Stimulated activated naive B cell treated with anti-CD40 and anti-IgM and Interleukin-4, amounts not matched to agents 10 μg/mL and 1 μg/mL and 100 μg/mL, for 72 hours (primary cell): ENCODE measurements around the gene NME8.

Experiments
- ATAC-seq, 2 donors: fragments of 150-1000 bp; cut with Tn5 transposase; replicated peaks; 2 replicates each; pipeline ENCODE4 v1.10.0; 2021; ENCODE audit warnings: moderate library complexity in 1 of 2
- DNase-seq: peaks from one replicate; pipeline ENCODE4 v3.0.0; 2021
- H3K27ac Mint-ChIP-seq: one replicate; pipeline ENCODE4 v1.8.0; 2022; ENCODE audit warnings: mild to moderate bottlenecking, mixed read lengths
- H3K27me3 Mint-ChIP-seq, 2 donors: one replicate each; pipeline ENCODE4 v1.8.0; 2022; ENCODE audit warnings: mixed read lengths in 2 of 2
- H3K36me3 Mint-ChIP-seq, 2 donors: one replicate each; pipeline ENCODE4 v1.8.0; 2022; ENCODE audit warnings: mixed read lengths in 2 of 2, mild to moderate bottlenecking in 1 of 2
- H3K4me1 Mint-ChIP-seq, 2 donors: one replicate each; pipeline ENCODE4 v1.8.0; 2022; ENCODE audit warnings: mixed read lengths in 2 of 2, mild to moderate bottlenecking in 1 of 2
- H3K4me3 Mint-ChIP-seq, 2 donors: one replicate each; pipeline ENCODE4 v1.8.0; 2022; ENCODE audit warnings: mild to moderate bottlenecking in 2 of 2, mixed read lengths in 2 of 2, moderate library complexity in 1 of 2
- H3K9me3 Mint-ChIP-seq, 2 donors: one replicate each; pipeline ENCODE4 v1.8.0; 2022; ENCODE audit warnings: mixed read lengths in 2 of 2, mild to moderate bottlenecking in 1 of 2

Gene NME8

GRCh38 chr7:37832194-37832593, 16.2 kb upstream of the NME8 start:
- Mint-ChIP-seq H3K4me1 (peaks cover 9 to 22% of the 10 kb centered on the region in 2 donors), H3K9me3 (no peaks in the 10 kb centered on the region), H3K27ac (no peak overlapping the region), H3K4me3 (no peak overlapping the region), H3K36me3 (no peaks in the 10 kb centered on the region), H3K27me3 (peaks cover 9 to 15% of the 10 kb centered on the region in 2 donors)
- DNase-seq (no peak), ATAC-seq (peak; percentile 91 to 94)

GRCh38 chr7:37833107-37833817, 15.1 kb upstream of the NME8 start:
- H3K4me3 Mint-ChIP-seq = peak overlapping the region; percentile 83 to 86
- ATAC-seq = peak; percentile 46 to 58
- no peaks in the 10 kb centered on the region for H3K36me3 Mint-ChIP-seq
- peaks cover 9 to 14% of the 10 kb centered on the region in 2 donors for H3K27me3 Mint-ChIP-seq
- peak overlapping the region; percentile 25 for H3K27ac Mint-ChIP-seq
- no peaks in the 10 kb centered on the region for H3K9me3 Mint-ChIP-seq
- DNase-seq = no peak
- peaks cover 8 to 21% of the 10 kb centered on the region in 2 donors for H3K4me1 Mint-ChIP-seq

GRCh38 chr7:37833818-37834146, 14.6 kb upstream of the NME8 start:
- peaks cover 10 to 14% of the 10 kb centered on the region in 2 donors for H3K27me3 Mint-ChIP-seq
- no peak overlapping the region for H3K4me3 Mint-ChIP-seq
- H3K36me3 Mint-ChIP-seq = no peaks in the 10 kb centered on the region
- H3K9me3 Mint-ChIP-seq = no peaks in the 10 kb centered on the region
- ATAC-seq (no peak), DNase-seq (no peak)
- H3K4me1 Mint-ChIP-seq = peaks cover 8 to 21% of the 10 kb centered on the region in 2 donors
- no peak overlapping the region for H3K27ac Mint-ChIP-seq

- DNase-seq = no peak
- H3K9me3 Mint-ChIP-seq = no peaks in the 10 kb centered on the region
- no peak overlapping the region for H3K4me3 Mint-ChIP-seq
- H3K36me3 Mint-ChIP-seq = no peaks in the 10 kb centered on the region
- no peak overlapping the region for H3K27ac Mint-ChIP-seq
- ATAC-seq = no peak
- peaks cover 14 to 19% of the 10 kb centered on the region in 2 donors for H3K27me3 Mint-ChIP-seq
- no peaks in the 10 kb centered on the region for H3K4me1 Mint-ChIP-seq
Observed at GRCh38 chr7:37853468-37853867, 5.1 kb downstream of the NME8 start.

- H3K27ac Mint-ChIP-seq = no peak overlapping the region
- no peak overlapping the region for H3K4me3 Mint-ChIP-seq
- ATAC-seq = no peak
- peaks cover 5 to 8% of the 10 kb centered on the region in 2 donors for H3K9me3 Mint-ChIP-seq
- H3K27me3 Mint-ChIP-seq = peaks cover 0 to 7% of the 10 kb centered on the region in 2 donors
- no peaks in the 10 kb centered on the region for H3K4me1 Mint-ChIP-seq
- no peak for DNase-seq
- H3K36me3 Mint-ChIP-seq = no peaks in the 10 kb centered on the region
Observed at GRCh38 chr7:37882086-37882485, 33.7 kb downstream of the NME8 start.

- Mint-ChIP-seq H3K27ac (no peak overlapping the region), H3K9me3 (peaks cover 2 to 3% of the 10 kb centered on the region in 2 donors), H3K4me1 (no peaks in the 10 kb centered on the region), H3K4me3 (no peak overlapping the region), H3K36me3 (peaks cover 0 to 1% of the 10 kb centered on the region in 2 donors), H3K27me3 (no peaks in the 10 kb centered on the region)
- no peak for DNase-seq
- ATAC-seq = no peak
Observed at GRCh38 chr7:37893359-37893758, 45.0 kb downstream of the NME8 start.

- no peak overlapping the region for H3K4me3 Mint-ChIP-seq
- H3K4me1 Mint-ChIP-seq = no peaks in the 10 kb centered on the region
- H3K27ac Mint-ChIP-seq = no peak overlapping the region
- no peaks in the 10 kb centered on the region for H3K27me3 Mint-ChIP-seq
- no peak for ATAC-seq
- peaks cover 2 to 3% of the 10 kb centered on the region in 2 donors for H3K9me3 Mint-ChIP-seq
- DNase-seq = no peak
- H3K36me3 Mint-ChIP-seq = peaks cover 0 to 1% of the 10 kb centered on the region in 2 donors
Observed at GRCh38 chr7:37894671-37895070, 46.3 kb downstream of the NME8 start.

GRCh38 chr7:37899712-37900247, 51.4 kb downstream of the NME8 start:
- H3K4me3 Mint-ChIP-seq = no peak overlapping the region
- no peaks in the 10 kb centered on the region for H3K9me3 Mint-ChIP-seq
- H3K36me3 Mint-ChIP-seq = no peaks in the 10 kb centered on the region
- ATAC-seq (no peak), DNase-seq (no peak)
- no peak overlapping the region for H3K27ac Mint-ChIP-seq
- H3K27me3 Mint-ChIP-seq = peaks cover 0 to 5% of the 10 kb centered on the region in 2 donors
- peaks cover 0 to 4% of the 10 kb centered on the region in 2 donors for H3K4me1 Mint-ChIP-seq

GRCh38 chr7:37901236-37901827, 52.9 kb downstream of the NME8 start:
- no peak overlapping the region for H3K4me3 Mint-ChIP-seq
- peaks cover 0 to 4% of the 10 kb centered on the region in 2 donors for H3K4me1 Mint-ChIP-seq
- no peak overlapping the region for H3K27ac Mint-ChIP-seq
- ATAC-seq (peak in 1 of 2 donors; percentile 46), DNase-seq (no peak)
- H3K36me3 Mint-ChIP-seq = no peaks in the 10 kb centered on the region
- H3K27me3 Mint-ChIP-seq = peaks cover 0 to 5% of the 10 kb centered on the region in 2 donors
- no peaks in the 10 kb centered on the region for H3K9me3 Mint-ChIP-seq

GRCh38 chr7:37901890-37902524, 53.6 kb downstream of the NME8 start:
- Mint-ChIP-seq H3K36me3 (no peaks in the 10 kb centered on the region), H3K9me3 (no peaks in the 10 kb centered on the region), H3K27ac (no peak overlapping the region), H3K4me3 (no peak overlapping the region), H3K27me3 (peaks cover 0 to 8% of the 10 kb centered on the region in 2 donors), H3K4me1 (peaks cover 0 to 4% of the 10 kb centered on the region in 2 donors)
- ATAC-seq = no peak
- DNase-seq = no peak

- ATAC-seq (no peak), DNase-seq (no peak)
- Mint-ChIP-seq H3K9me3 (no peaks in the 10 kb centered on the region), H3K4me3 (no peak overlapping the region), H3K27me3 (peaks cover 0 to 14% of the 10 kb centered on the region in 2 donors), H3K4me1 (no peaks in the 10 kb centered on the region), H3K27ac (no peak overlapping the region), H3K36me3 (no peaks in the 10 kb centered on the region)
Observed at GRCh38 chr7:37908221-37908788, 59.9 kb downstream of the NME8 start.

GRCh38 chr7:37912756-37913155, 64.4 kb downstream of the NME8 start:
- no peaks in the 10 kb centered on the region for H3K9me3 Mint-ChIP-seq
- no peak overlapping the region for H3K27ac Mint-ChIP-seq
- no peak for DNase-seq
- ATAC-seq = no peak
- no peaks in the 10 kb centered on the region for H3K36me3 Mint-ChIP-seq
- peaks cover 15 to 28% of the 10 kb centered on the region in 2 donors for H3K4me1 Mint-ChIP-seq
- H3K27me3 Mint-ChIP-seq = peaks cover 37 to 38% of the 10 kb centered on the region in 2 donors
- no peak overlapping the region for H3K4me3 Mint-ChIP-seq

- ATAC-seq = peak; percentile 50 to 53
- no peaks in the 10 kb centered on the region for H3K36me3 Mint-ChIP-seq
Observed at GRCh38 chr7:37915438-37915837, 67.0 kb downstream of the NME8 start.

GRCh38 chr7:37916017-37916672, 67.7 kb downstream of the NME8 start:
- Mint-ChIP-seq H3K9me3 (no peaks in the 10 kb centered on the region), H3K4me3 (peak overlapping the region; percentile 39 to 74), H3K27ac (peak overlapping the region; percentile 85), H3K36me3 (no peaks in the 10 kb centered on the region), H3K4me1 (peaks cover 21 to 36% of the 10 kb centered on the region in 2 donors), H3K27me3 (peaks cover 59 to 64% of the 10 kb centered on the region in 2 donors)
- DNase-seq (no peak), ATAC-seq (no peak)

More at GRCh38 chr7:37915438-37915837, 67.0 kb downstream of the NME8 start:
- Mint-ChIP-seq H3K27ac (no peak overlapping the region), H3K9me3 (no peaks in the 10 kb centered on the region), H3K4me1 (peaks cover 19 to 32% of the 10 kb centered on the region in 2 donors), H3K4me3 (peak overlapping the region in 1 of 2 donors; percentile 74), H3K27me3 (peaks cover 57 to 62% of the 10 kb centered on the region in 2 donors)
- DNase-seq = no peak
